IPS-NIHi11 (cell line): Measurements from ENCODE around the gene CIROP.
A peak's percentile ranks its signal among the peaks of the same experiment; 100 is the strongest.
"Not testable (repeated sequence)": the region's sequence is repeated elsewhere in the genome, so short reads cannot be mapped to it uniquely, and the experiment has no call there.

Source experiments
- DNase-seq: peaks from one replicate; pipeline ENCODE4 v3.0.0; 2012; ENCODE audit warnings: mixed read lengths, low spot score

CIROP gene

GRCh38 chr14:23114669-23115038 lies 9.9 kb upstream of the CIROP start:
- no peak for DNase-seq

GRCh38 chr14:23114120-23114458 lies 9.3 kb upstream of the CIROP start:
- no peak for DNase-seq

- no peak for DNase-seq
Measured at GRCh38 chr14:23113431-23114119, 8.8 kb upstream of the CIROP start.

GRCh38 chr14:23112359-23113178 lies 7.8 kb upstream of the CIROP start:
- DNase-seq: no peak

- DNase-seq: no peak
Measured at GRCh38 chr14:23110579-23111365, 6.0 kb upstream of the CIROP start.

GRCh38 chr14:23109769-23110168 lies 5.0 kb upstream of the CIROP start:
- DNase-seq: no peak

GRCh38 chr14:23108169-23108568 lies 3.4 kb upstream of the CIROP start:
- not testable (repeated sequence) for DNase-seq

- DNase-seq: not testable (repeated sequence)
Measured at GRCh38 chr14:23107620-23108019, 2.8 kb upstream of the CIROP start.

- DNase-seq: no peak
Measured at GRCh38 chr14:23106747-23107045, 1.9 kb upstream of the CIROP start.

GRCh38 chr14:23105348-23105824 lies 597 bp upstream of the CIROP start:
- DNase-seq: no peak

GRCh38 chr14:23104070-23104590 lies 659 bp downstream of the CIROP start:
- DNase-seq: no peak

GRCh38 chr14:23103581-23103980 lies 1.2 kb downstream of the CIROP start:
- no peak for DNase-seq

GRCh38 chr14:23102801-23103200 lies 2.0 kb downstream of the CIROP start:
- no peak for DNase-seq

- no peak for DNase-seq
Measured at GRCh38 chr14:23101986-23102625, 2.7 kb downstream of the CIROP start.

GRCh38 chr14:23101213-23101970 lies 3.4 kb downstream of the CIROP start:
- no peak for DNase-seq

- no peak for DNase-seq
Measured at GRCh38 chr14:23099212-23099861, 5.5 kb downstream of the CIROP start.

GRCh38 chr14:23097786-23098185 lies 7.0 kb downstream of the CIROP start:
- DNase-seq: no peak

- DNase-seq: peak; percentile 99
Measured at GRCh38 chr14:23095196-23096108, 9.3 kb downstream of the CIROP start, which contains the start of gene C14orf119. C14orf119 (plus strand) TSS chr14:23095505; CDS start chr14:23097659, 2,154 bp downstream.

GRCh38 chr14:23094666-23095195 lies 10.1 kb downstream of the CIROP start, which contains the start of gene ACIN1:
ACIN1 (minus strand) TSS chr14:23095136; CDS start chr14:23095112, 24 bp downstream.
- DNase-seq: no peak
